GM19452 (cell line): ENCODE data around the gene BCAT1.
A peak's percentile ranks its signal among the peaks of the same experiment; 100 is the strongest.
"Not testable (repeated sequence)": the region's sequence is repeated elsewhere in the genome, so short reads cannot be mapped to it uniquely, and the experiment has no call there.

Experiments
- ATAC-seq: cut with Tn5 transposase; IDR thresholded peaks from one replicate; pipeline ENCODE4 v1.9.1; 2021; ENCODE audit not compliant: unreplicated experiment

The BCAT1 gene

GRCh38 chr12:24960222-24960855, 11.4 kb upstream of the BCAT1 start:
- peak; percentile 77 for ATAC-seq

GRCh38 chr12:24956351-24956750, 7.5 kb upstream of the BCAT1 start:
- not testable (repeated sequence) for ATAC-seq

- ATAC-seq, result no peak
Measured at GRCh38 chr12:24955853-24956252, 7.0 kb upstream of the BCAT1 start.

GRCh38 chr12:24955389-24955788, 6.5 kb upstream of the BCAT1 start:
- no peak for ATAC-seq

GRCh38 chr12:24954261-24954660, 5.4 kb upstream of the BCAT1 start:
- ATAC-seq, result no peak

- ATAC-seq, result no peak
Measured at GRCh38 chr12:24952389-24952788, 3.5 kb upstream of the BCAT1 start.

GRCh38 chr12:24950231-24950834, 1.4 kb upstream of the BCAT1 start:
- peak; percentile 41 for ATAC-seq

- ATAC-seq, result no peak
Measured at GRCh38 chr12:24948420-24948756, 513 bp downstream of the BCAT1 start.

- no peak for ATAC-seq
Measured at GRCh38 chr12:24947541-24948419, 1.1 kb downstream of the BCAT1 start.

- ATAC-seq, result no peak
Measured at GRCh38 chr12:24945845-24946244, 3.1 kb downstream of the BCAT1 start.

GRCh38 chr12:24945039-24945438, 3.9 kb downstream of the BCAT1 start:
- no peak for ATAC-seq

GRCh38 chr12:24944601-24944975, 4.3 kb downstream of the BCAT1 start:
- ATAC-seq, result no peak

GRCh38 chr12:24943947-24944600, 4.8 kb downstream of the BCAT1 start:
- no peak for ATAC-seq

- ATAC-seq, result no peak
Measured at GRCh38 chr12:24940157-24940556, 8.7 kb downstream of the BCAT1 start.

GRCh38 chr12:24939551-24939950, 9.3 kb downstream of the BCAT1 start:
- not testable (repeated sequence) for ATAC-seq

GRCh38 chr12:24938341-24938740, 10.6 kb downstream of the BCAT1 start:
- ATAC-seq, result no peak

- no peak for ATAC-seq
Measured at GRCh38 chr12:24937553-24938244, 11.2 kb downstream of the BCAT1 start.

- no peak for ATAC-seq
Measured at GRCh38 chr12:24933694-24934407, 15.1 kb downstream of the BCAT1 start.

- peak; percentile 85 for ATAC-seq
Measured at GRCh38 chr12:24931666-24932405, 17.1 kb downstream of the BCAT1 start.

- no peak for ATAC-seq
Measured at GRCh38 chr12:24929953-24930352, 18.9 kb downstream of the BCAT1 start.
